K562 (cell line): Measurements from ENCODE around the gene CRKL. TPM values are rescaled to one million over a fixed set of nuclear protein-coding genes. Genes with fewer than 3 reads are reported as not detected.

Experiments used
- C11orf30 ChIP-seq: fragments of 450-650 bp; IDR thresholded peaks from 2 replicates; pipeline ENCODE4 v1.6.1; 2016; ENCODE audit warnings: low read depth, mild to moderate bottlenecking
- ID3 ChIP-seq, 2 experiments: fragments of 250-450 bp in 1 of 2; fragments of 450-650 bp in 1 of 2; sonication (Bioruptor Pico) in 1 of 2; IDR thresholded peaks; 2 replicates each; pipeline versions ENCODE4 v1.6.1 to v1.8.0; 2016 to 2021; ENCODE audit warnings: mild to moderate bottlenecking in 2 of 2, moderate library complexity in 2 of 2, missing compliant biosample characterization in 1 of 2, missing genetic modification characterization in 1 of 2
- MAFG ChIP-seq: fragments of 450-650 bp; conservative IDR thresholded peaks from 2 replicates; pipeline ENCODE4 v1.6.1; 2016; ENCODE audit warnings: missing genetic modification characterization, missing compliant biosample characterization
- OTX1 ChIP-seq: fragments of 450-650 bp; formaldehyde crosslinking; IDR thresholded peaks from 2 replicates; pipeline ENCODE4 v1.4.0; 2022; ENCODE audit warnings: mild to moderate bottlenecking
- PKNOX1 ChIP-seq: fragments of 450-650 bp; IDR thresholded peaks from 2 replicates; pipeline ENCODE4 v1.6.1; 2016
- RNF219 ChIP-seq: fragments of 250-450 bp; sonication (Bioruptor Pico); IDR thresholded peaks from 2 replicates; pipeline ENCODE4 v1.5.0; 2022; ENCODE audit warnings: mild to moderate bottlenecking
- ZBTB9 ChIP-seq: fragments of 450-650 bp; formaldehyde crosslinking; IDR thresholded peaks from 2 replicates; pipeline ENCODE4 v1.4.0; 2020; ENCODE audit warnings: mild to moderate bottlenecking, moderate library complexity
- ZNF586 ChIP-seq: fragments of 450-650 bp; formaldehyde crosslinking; conservative IDR thresholded peaks from 2 replicates; pipeline ENCODE4 v1.4.0; 2020; ENCODE audit warnings: mild to moderate bottlenecking, moderate library complexity
- ZNF785 ChIP-seq: fragments of 250-450 bp; sonication (Bioruptor Pico); IDR thresholded peaks from 2 replicates; pipeline ENCODE4 v1.4.0; 2020; ENCODE audit warnings: mild to moderate bottlenecking
- polyA plus RNA-seq, 8 experiments: library from polyadenylated mRNA; depleted of rRNA in 4 of 8; stranded (reverse) in 5 of 8; unstranded in 3 of 8; fragments of >200 nt; fragmentation: Nextera tagmentation in 2 of 8; fragmentation: Illumina TruSeq in 1 of 8; extraction: Ambion mirVana in 2 of 8; extraction: Trizol in 1 of 8; gene quantifications; 2 replicates each; pipeline versions ENCODE4 v1.2.1 to v1.2.3, GENCODE V29; 2011 to 2014; ENCODE audit warnings: inconsistent platforms in 1 of 8, missing spikeins in 1 of 8
- total RNA-seq, 7 experiments: library from RNA; depleted of rRNA in 6 of 7; stranded (reverse); fragments of >200 nt in 6 of 7; fragmentation: Illumina TruSeq in 2 of 7; extraction: Trizol in 2 of 7; gene quantifications; 2 replicates each; pipeline versions ENCODE4 v1.2.1 to v1.2.3, GENCODE V29; 2011 to 2021; ENCODE audit warnings: low replicate concordance in 1 of 7
- TF ChIP-seq, protein P1 (sequence below): sonication (generic); formaldehyde crosslinking; IDR thresholded peaks from 2 replicates; pipeline ENCODE4 v1.8.0; 2022; ENCODE audit warnings: mild to moderate bottlenecking, missing genetic modification reagents
- TF ChIP-seq, protein P2 (sequence below): fragments of 250-450 bp; sonication (Bioruptor Pico); IDR thresholded peaks from 2 replicates; pipeline ENCODE4 v1.5.1; 2021; ENCODE audit warnings: mild to moderate bottlenecking
- TF ChIP-seq, protein P3 (sequence below): fragments of 250-450 bp; sonication (Bioruptor Pico); IDR thresholded peaks from 2 replicates; pipeline ENCODE4 v1.9.0; 2021; ENCODE audit warnings: mild to moderate bottlenecking, inconsistent platforms

Gene CRKL
- total and polyA plus RNA-seq, 9 of the 15 experiments (the other 6 are each of a cell fraction or from before 2014, with no cell fraction given), result 100 to 263 (median 124) TPM

DNA sequence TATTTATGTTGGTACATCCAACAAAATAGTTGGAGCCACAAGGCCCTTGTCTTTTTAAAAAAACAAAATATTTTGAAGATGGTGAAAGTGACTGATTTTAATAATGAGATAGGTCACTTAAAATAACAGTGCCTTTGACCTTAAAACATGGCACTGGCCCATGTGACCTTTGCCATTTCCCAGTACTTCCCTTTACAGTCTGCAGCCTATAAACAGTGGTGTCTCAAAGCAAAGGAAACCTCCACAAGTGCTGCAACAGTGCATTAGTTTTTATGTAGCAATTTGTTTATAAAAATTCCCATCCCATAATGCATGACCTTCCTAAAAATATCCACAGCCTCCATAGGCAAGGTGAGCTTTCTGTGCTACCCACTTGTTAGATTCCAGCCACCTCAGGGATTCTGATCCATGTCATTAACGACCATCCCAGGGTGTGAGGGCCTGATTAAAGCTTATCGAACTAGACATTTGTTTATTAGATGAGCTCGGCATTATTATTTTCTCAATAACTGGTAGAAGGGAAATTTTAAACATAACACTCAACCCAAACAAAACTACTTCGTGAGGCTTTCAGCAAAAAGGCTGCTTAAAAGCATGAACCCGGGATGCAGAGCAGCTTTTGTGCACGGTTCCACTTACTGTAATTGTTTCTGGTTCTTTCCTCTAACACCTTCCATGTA, 28.0 kb upstream of the CRKL start (continued):
- TF ChIP-seq, protein P1, sequence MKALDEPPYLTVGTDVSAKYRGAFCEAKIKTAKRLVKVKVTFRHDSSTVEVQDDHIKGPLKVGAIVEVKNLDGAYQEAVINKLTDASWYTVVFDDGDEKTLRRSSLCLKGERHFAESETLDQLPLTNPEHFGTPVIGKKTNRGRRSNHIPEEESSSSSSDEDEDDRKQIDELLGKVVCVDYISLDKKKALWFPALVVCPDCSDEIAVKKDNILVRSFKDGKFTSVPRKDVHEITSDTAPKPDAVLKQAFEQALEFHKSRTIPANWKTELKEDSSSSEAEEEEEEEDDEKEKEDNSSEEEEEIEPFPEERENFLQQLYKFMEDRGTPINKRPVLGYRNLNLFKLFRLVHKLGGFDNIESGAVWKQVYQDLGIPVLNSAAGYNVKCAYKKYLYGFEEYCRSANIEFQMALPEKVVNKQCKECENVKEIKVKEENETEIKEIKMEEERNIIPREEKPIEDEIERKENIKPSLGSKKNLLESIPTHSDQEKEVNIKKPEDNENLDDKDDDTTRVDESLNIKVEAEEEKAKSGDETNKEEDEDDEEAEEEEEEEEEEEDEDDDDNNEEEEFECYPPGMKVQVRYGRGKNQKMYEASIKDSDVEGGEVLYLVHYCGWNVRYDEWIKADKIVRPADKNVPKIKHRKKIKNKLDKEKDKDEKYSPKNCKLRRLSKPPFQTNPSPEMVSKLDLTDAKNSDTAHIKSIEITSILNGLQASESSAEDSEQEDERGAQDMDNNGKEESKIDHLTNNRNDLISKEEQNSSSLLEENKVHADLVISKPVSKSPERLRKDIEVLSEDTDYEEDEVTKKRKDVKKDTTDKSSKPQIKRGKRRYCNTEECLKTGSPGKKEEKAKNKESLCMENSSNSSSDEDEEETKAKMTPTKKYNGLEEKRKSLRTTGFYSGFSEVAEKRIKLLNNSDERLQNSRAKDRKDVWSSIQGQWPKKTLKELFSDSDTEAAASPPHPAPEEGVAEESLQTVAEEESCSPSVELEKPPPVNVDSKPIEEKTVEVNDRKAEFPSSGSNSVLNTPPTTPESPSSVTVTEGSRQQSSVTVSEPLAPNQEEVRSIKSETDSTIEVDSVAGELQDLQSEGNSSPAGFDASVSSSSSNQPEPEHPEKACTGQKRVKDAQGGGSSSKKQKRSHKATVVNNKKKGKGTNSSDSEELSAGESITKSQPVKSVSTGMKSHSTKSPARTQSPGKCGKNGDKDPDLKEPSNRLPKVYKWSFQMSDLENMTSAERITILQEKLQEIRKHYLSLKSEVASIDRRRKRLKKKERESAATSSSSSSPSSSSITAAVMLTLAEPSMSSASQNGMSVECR (CRISPR knock-in tag), result no peak
- no peak for TF ChIP-seq ZNF586 (CRISPR knock-in tag)
- TF ChIP-seq, protein P2, sequence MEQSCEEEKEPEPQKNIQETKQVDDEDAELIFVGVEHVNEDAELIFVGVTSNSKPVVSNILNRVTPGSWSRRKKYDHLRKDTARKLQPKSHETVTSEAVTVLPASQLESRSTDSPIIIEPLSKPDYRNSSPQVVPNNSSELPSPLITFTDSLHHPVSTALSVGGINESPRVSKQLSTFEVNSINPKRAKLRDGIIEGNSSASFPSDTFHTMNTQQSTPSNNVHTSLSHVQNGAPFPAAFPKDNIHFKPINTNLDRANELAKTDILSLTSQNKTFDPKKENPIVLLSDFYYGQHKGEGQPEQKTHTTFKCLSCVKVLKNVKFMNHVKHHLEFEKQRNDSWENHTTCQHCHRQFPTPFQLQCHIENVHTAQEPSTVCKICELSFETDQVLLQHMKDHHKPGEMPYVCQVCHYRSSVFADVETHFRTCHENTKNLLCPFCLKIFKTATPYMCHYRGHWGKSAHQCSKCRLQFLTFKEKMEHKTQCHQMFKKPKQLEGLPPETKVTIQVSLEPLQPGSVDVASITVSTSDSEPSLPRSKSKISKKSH (CRISPR knock-in tag), result 0 out of 2 replicates have a peak, but pooled peaks have one; percentile 35
- TF ChIP-seq, protein P3, sequence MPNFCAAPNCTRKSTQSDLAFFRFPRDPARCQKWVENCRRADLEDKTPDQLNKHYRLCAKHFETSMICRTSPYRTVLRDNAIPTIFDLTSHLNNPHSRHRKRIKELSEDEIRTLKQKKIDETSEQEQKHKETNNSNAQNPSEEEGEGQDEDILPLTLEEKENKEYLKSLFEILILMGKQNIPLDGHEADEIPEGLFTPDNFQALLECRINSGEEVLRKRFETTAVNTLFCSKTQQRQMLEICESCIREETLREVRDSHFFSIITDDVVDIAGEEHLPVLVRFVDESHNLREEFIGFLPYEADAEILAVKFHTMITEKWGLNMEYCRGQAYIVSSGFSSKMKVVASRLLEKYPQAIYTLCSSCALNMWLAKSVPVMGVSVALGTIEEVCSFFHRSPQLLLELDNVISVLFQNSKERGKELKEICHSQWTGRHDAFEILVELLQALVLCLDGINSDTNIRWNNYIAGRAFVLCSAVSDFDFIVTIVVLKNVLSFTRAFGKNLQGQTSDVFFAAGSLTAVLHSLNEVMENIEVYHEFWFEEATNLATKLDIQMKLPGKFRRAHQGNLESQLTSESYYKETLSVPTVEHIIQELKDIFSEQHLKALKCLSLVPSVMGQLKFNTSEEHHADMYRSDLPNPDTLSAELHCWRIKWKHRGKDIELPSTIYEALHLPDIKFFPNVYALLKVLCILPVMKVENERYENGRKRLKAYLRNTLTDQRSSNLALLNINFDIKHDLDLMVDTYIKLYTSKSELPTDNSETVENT (CRISPR knock-in tag), result no peak
- no peak for TF ChIP-seq ZNF785
- TF ChIP-seq ZBTB9 (CRISPR knock-in tag), result 0 out of 2 replicates have a peak, but pooled peaks have one; percentile 6
- TF ChIP-seq OTX1 (CRISPR knock-in tag), result no peak
- TF ChIP-seq ID3 (CRISPR knock-in tag; IDR thresholded peaks at IDR 0.05), result 0 out of 2 replicates have a peak, but pooled peaks have one; percentile 65
- no peak for TF ChIP-seq ID3 (tag; IDR thresholded peaks at IDR 0.05)
- TF ChIP-seq RNF219, result peak; percentile 65; the same call in 1 of the 2 replicates
- no peak for TF ChIP-seq C11orf30
- TF ChIP-seq MAFG (tag), result peak; percentile 66
- TF ChIP-seq PKNOX1, result no peak
